ENCODE data around the gene YY1. TPM values are rescaled to one million over a fixed set of nuclear protein-coding genes. Genes with fewer than 3 reads are reported as not detected.

The YY1 gene
- total and polyA plus RNA-seq, 2 of the 8 experiments (the other 6 are each of a cell fraction or from before 2014, with no cell fraction given) = 26.4 to 106 TPM

- Histone ChIP-seq H3K27ac (ENCODE audit: low read depth, low read length) (no peak overlapping the region), H2BK20ac (ENCODE audit: low read length) (no peak overlapping the region), H3K4me2 (ENCODE audit: insufficient read depth in 1 of 2, low read depth in 2 of 2, low read length in 2 of 2) (no peak overlapping the region), H4K8ac (ENCODE audit: extremely low read depth, insufficient read depth, low read length) (peak overlapping the region; percentile 45; the same call in 1 of the 2 replicates), H2AK5ac (ENCODE audit: low read depth, low read length) (no peak overlapping the region), H3K36me3 (ENCODE audit: control insufficient read depth in 2 of 4, insufficient read depth in 4 of 4, low read length in 3 of 4) (peaks cover 5 to 38% (median 20%) of the 10 kb centered on the region in 4 experiments; a peak in 7 of 8 replicates), H3K4ac (replicated peaks; ENCODE audit: insufficient read length, low read depth, low read length) (no peak overlapping the region), H4K20me1 (replicated peaks in 1 of 2; ENCODE audit: control insufficient read depth in 1 of 2, insufficient read depth in 2 of 2, low read length in 2 of 2) (peaks cover 15 to 46% of the 10 kb centered on the region in 2 experiments), H3K79me1 (ENCODE audit: low read depth, low read length) (no peaks in the 10 kb centered on the region), H3K18ac (ENCODE audit: extremely low read depth, low read length) (no peak overlapping the region), H2AFZ (ENCODE audit: low read length) (no peak overlapping the region), H2BK5ac (ENCODE audit: low read depth, low read length) (no peak overlapping the region), H3K9me3 (ENCODE audit: insufficient read depth in 2 of 2, low read depth in 1 of 2, low read length in 1 of 2) (no peaks in the 10 kb centered on the region), H3K27me3 (replicated peaks in 1 of 4; ENCODE audit: control insufficient read depth in 3 of 4, extremely low read depth in 1 of 4, insufficient read depth in 3 of 4, low read length in 3 of 4) (no peaks in the 10 kb centered on the region), H2BK12ac (ENCODE audit: low read depth, low read length) (no peak overlapping the region), H3K56ac (replicated peaks; ENCODE audit: insufficient read length, low read depth, low read length) (no peak overlapping the region), H3K9ac (replicated peaks in 1 of 4; ENCODE audit: extremely low read depth in 1 of 4, low read depth in 3 of 4, low read length in 3 of 4) (no peak overlapping the region), H3K79me2 (ENCODE audit: control insufficient read depth in 1 of 2, insufficient read depth in 2 of 2, low read length in 2 of 2) (0 out of 4 replicates have a peak, but pooled peaks cover 0 to 3% of the 10 kb centered on the region in 2 experiments), H2BK15ac (ENCODE audit: low read length) (no peak overlapping the region), H3K4me3 (ENCODE audit: extremely low read depth in 1 of 4, insufficient read depth in 2 of 4, low read depth in 3 of 4, low read length in 4 of 4) (no peak overlapping the region), H3K4me1 (replicated peaks in 1 of 4; ENCODE audit: control insufficient read depth in 3 of 4, insufficient read depth in 4 of 4, low read length in 3 of 4) (peaks cover 0 to 7% (median 4%) of the 10 kb centered on the region in 4 experiments; a peak in 5 of 7 replicates), H4K5ac (ENCODE audit: insufficient read length, low read depth, low read length) (no peak overlapping the region), H4K91ac (replicated peaks; ENCODE audit: insufficient read length, low read length) (no peak overlapping the region), H3K23me2 (ENCODE audit: low read depth, low read length) (peaks cover under 1% of the 10 kb centered on the region; the same call in 1 of the 2 replicates), H3K23ac (ENCODE audit: insufficient read length) (no peak overlapping the region), H2BK120ac (replicated peaks; ENCODE audit: low read depth, low read length) (no peak overlapping the region), H3K14ac (ENCODE audit: insufficient read length) (no peak overlapping the region)
- WGBS, 2 experiments (ENCODE audit: extremely low coverage in 1 of 2, insufficient coverage in 1 of 2, insufficient read length in 1 of 2, insufficient replicate concordance in 2 of 2, low coverage in 1 of 2, low lambda C conversion rate in 2 of 2, missing lambda C conversion rate in 1 of 2) = 83% methylated on average over 9 of the region's 9 CpGs; no CpG with 5 or more reads in 1 of the 2 experiments
- CTCF ChIA-PET (ENCODE audit: partially characterized antibody) = interaction anchor here (0.6 to 2.4 kb wide), 8 partner anchors 13 to 363 kb away, joined by 3 to 8 read pairs (median 3); partner anchors contain the start of gene SLC25A29
- POLR2A ChIA-PET (ENCODE audit: partially characterized antibody) = interaction anchor here (0.7 to 16.0 kb wide), 8 partner anchors 9 to 135 kb away, joined by 3 to 200 read pairs (median 4); partner anchors contain the start of gene SLC25A29
- FAIRE-seq (no peak), DNase-seq (ENCODE audit: low read depth in 1 of 2, low spot score in 2 of 2) (peak in 1 of 2 experiments; percentile 52)
- TF ChIP-seq CTCF (IDR thresholded peaks at IDR 0.05; ENCODE audit: control extremely low read depth in 1 of 3, insufficient read depth in 1 of 3, low read depth in 1 of 3, low read length in 3 of 3) (0 out of 4 replicates have a peak, but pooled peaks of 1 of the 3 experiments have one; percentile 2), SP4 (IDR thresholded peaks at IDR 0.05; ENCODE audit: low read length) (no peak)
These were observed 51.1 kb downstream of the YY1 start for GRCh38 chr14:100289916-100290606.
